ENCODE measurements around the gene CD69.
"Not testable (repeated sequence)": the region's sequence is repeated elsewhere in the genome, so short reads cannot be mapped to it uniquely, and the experiment has no call there.

CD69 gene

DNA sequence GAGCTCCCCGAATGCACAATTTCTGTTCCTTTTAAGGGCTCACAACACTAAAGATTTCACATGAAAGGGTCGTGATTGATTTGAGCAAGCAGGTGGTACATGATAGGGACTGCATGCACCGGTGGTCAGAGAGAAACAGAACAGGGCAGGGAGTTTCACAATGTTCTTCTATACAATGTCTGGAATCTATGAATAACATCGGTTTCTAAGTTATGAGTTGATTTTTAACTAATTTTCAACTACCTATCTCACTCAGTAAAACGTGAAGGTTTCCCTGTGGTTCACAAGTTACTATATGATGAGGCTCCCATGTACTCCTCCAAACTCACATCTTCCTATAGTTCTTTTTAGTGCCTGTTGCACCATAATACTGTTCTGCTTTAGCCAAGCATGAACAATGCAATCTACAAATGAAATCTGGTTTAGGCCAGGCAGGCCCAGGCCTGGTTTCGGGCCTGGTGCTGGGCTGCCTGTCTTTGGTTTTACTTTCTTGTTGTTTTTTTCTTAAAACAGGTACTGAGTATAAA lies 47.6 kb downstream of the CD69 start:
- not testable (repeated sequence) for DNase-seq

DNA sequence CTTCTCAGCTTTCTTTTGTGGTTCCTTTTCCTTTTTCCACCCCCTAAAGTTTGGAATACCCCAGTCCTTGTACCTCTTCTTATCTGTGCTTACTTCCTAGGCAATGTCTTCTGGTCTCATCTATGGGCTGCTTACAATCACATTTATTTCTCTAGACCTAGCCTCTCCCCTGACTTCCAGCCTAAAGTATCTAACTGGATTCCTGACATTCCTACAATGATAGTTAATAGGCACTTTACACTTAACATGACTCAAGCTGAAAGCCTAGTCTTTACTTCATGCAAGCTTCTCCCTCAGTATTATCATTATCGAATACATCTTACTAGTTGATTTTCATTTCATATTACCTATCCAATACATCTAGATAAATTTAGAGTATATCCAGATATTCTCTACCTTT lies 49.0 kb downstream of the CD69 start:
- DNase-seq, result no peak

DNA sequence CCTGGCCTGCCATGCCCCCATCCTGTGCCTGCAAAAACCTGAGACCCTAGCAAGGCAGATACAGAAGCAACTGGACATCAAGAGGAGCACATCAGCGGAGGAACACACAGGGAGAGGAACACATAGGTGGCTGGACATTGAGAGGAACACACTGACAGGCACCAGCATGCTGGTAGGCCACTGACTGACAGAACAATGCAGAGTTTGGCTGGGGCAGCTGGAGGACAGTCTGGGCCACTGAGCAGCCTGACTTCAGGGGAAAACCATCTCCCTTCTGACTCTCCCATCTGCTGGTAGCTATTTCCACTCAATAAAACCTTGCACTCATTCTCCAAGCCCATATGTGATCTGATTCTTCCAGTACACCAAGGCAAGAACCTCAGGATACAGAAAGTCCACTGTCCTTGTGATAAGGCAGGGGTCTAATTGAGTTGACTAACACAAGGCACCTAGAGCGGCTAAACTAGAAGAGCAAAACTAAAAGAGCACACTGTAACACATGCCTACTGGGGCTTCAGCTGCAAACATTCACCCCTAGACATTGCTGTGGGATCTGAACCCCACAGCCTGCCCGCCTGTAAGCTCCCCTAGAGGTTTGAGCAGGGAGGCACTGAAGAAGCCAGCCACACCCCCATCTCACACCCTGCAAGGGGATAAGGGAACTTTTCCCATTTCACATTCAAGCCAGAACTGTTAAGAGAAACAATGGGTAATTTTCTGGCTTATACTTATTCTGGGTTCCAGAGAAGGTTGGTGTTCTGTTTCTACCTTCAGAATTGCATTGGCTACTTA lies 49.9 kb downstream of the CD69 start:
- DNase-seq, result no peak

DNA sequence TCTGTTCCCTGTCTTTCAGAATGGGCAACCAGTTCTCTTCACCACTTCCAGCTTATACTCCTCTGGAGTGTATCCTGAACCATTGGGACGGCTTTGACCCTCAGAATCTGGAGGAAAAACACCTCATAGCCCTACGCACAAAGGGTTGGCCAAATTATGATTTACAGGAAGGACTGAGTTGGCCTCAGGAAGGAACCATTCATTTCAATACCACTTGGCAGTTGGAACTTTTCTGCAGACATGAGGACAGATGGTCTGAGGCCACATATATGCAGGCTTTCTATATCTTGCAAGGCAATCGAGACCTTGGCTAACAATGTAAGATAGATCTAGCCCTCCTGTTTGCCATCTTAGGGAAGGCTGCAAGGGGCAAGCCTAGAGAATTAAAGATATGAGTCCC lies 51.8 kb downstream of the CD69 start:
- DNase-seq, result no peak

DNA sequence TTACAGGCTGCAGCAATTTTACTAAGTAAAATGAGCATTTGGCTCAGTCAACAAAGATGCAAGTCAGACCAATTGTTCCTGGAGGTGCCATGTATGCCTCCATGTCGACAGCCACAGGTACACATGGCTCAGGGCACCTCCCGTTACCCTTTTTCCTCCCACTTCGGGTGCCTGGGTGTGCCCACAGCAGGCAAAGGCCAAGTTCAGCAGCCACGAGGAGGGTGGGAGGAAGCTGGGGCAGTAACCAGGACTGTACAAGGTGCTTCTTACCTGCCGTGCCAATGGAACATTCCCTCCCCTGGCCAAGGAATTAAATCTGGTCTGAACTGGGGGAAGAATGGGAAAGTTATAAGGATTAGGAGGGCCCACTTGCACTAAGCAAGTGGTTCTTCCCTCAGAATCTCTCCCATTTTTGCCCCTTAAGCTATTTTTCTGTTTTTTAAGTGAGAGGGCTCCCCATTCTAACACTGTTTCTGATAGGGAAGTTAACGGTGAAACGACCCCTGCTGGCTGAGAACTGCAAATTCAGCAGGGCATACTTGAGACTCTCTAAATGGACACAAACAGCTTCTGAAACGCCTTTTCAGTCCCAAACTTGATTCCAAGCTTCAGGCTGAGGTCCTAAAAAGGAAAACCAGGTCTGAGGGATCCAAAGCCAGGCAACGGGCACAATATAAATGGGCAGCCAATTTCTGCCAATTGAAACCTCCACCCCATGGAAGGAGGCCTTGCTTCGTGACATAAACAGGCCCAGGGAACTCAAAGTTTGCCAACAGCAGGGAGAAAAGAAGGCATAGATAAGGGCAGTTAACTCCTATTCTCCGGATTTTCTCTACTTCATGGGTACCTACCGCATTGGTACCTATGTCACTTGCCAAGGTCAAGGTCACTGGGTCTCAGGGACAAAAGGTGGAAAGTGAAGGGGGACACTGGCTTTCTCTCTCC lies 52.6 kb downstream of the CD69 start:
- peak; percentile 30 for DNase-seq

DNA sequence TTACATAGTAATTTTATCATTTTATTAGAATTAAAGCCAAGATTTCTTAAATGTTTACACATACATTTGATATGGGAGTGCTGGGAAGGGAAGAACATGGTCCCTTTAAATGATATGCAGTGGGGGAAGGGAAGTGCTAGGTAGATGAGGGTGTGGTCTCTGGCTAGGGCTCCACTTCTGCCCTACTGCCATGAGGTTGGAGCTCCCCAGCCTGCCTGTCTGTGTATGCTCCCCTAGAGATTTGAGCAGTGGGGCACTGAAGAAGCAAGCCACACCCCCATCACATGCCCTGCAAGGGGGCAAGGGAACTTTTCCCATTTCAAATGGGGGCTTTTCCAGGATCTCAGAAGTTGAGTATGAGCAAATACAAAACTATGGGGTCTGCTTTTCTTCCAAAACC lies 53.3 kb downstream of the CD69 start:
- DNase-seq, result no peak

DNA sequence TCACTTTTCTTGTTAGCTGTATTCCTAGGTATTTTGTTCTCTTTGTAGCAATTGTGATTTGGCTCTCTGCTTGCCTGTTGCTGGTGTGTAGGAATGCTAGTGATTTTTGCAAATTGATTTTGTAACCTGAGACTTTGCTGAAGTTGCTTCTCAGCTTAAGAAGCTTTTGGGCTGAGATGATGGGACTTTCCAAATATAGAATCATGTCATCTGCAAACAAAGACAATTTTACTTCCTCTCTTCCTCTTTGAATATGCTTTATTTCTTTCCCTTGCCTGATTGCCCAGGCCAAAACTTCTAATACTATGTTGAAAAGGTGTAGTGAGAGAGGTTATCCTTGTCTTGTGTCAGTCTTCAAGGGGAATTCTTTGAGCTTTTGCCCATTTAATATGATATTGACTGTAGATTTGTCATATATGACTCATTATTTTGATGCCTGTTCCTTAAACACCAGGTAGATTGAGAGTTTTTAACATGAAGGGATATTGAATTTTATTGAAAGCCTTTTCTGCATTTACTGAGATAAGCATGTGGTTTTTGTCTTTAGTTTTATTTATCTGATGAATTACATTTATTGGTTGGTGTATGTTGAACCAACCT lies 54.5 kb downstream of the CD69 start:
- DNase-seq, result no peak

DNA sequence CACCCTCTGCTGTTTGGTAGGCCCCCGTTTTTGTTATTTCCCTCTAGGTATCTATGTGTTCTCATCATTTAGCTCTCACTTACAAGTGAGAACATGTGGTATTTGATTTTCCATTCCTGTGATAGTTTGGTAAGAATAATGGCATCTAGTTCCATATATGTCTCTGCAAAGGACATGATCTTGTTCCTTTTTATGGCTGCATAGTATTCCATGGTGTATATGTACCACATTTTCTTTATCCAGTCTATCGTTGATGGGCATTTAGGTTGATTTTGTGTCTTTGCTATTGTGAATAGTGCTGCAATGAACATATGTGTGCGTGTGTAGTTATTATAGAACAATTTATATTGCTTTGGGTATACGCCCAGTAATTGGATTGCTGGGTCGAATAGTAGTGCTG lies 56.1 kb downstream of the CD69 start:
- DNase-seq, result not testable (repeated sequence)

Measured in effector CD8-positive, alpha-beta T cell (primary cell).